GM21576 (cell line): ENCODE results near the gene KLHDC8A.
"Not testable (repeated sequence)": the region's sequence is repeated elsewhere in the genome, so short reads cannot be mapped to it uniquely, and the experiment has no call there.

Experiments used
- ATAC-seq: cut with Tn5 transposase; IDR thresholded peaks from one replicate; pipeline ENCODE4 v1.9.1; 2021; ENCODE audit warnings: mild to moderate bottlenecking, moderate library complexity; ENCODE audit not compliant: unreplicated experiment

KLHDC8A gene

GRCh38 chr1:205356440-205357139 lies at the start of gene KLHDC8A:
TSS of gene KLHDC8A (minus strand) at chr1:205356922. CDS start at chr1:205343604, 13,318 bp downstream.
- ATAC-seq = no peak

GRCh38 chr1:205406252-205406651 lies 49.5 kb upstream of the KLHDC8A start:
- ATAC-seq = not testable (repeated sequence)

- not testable (repeated sequence) for ATAC-seq
Measured at GRCh38 chr1:205404484-205404883, 47.8 kb upstream of the KLHDC8A start.

- no peak for ATAC-seq
Measured at GRCh38 chr1:205398586-205398985, 41.9 kb upstream of the KLHDC8A start.

- ATAC-seq = no peak
Measured at GRCh38 chr1:205396967-205397616, 40.4 kb upstream of the KLHDC8A start.

GRCh38 chr1:205395616-205396015 lies 38.9 kb upstream of the KLHDC8A start:
- ATAC-seq = no peak

GRCh38 chr1:205392650-205393049 lies 35.9 kb upstream of the KLHDC8A start:
- no peak for ATAC-seq

- no peak for ATAC-seq
Measured at GRCh38 chr1:205391386-205391785, 34.7 kb upstream of the KLHDC8A start.

- no peak for ATAC-seq
Measured at GRCh38 chr1:205387845-205388244, 31.1 kb upstream of the KLHDC8A start.

- not testable (repeated sequence) for ATAC-seq
Measured at GRCh38 chr1:205382990-205383389, 26.3 kb upstream of the KLHDC8A start.

- no peak for ATAC-seq
Measured at GRCh38 chr1:205382561-205382960, 25.8 kb upstream of the KLHDC8A start.

GRCh38 chr1:205381305-205381704 lies 24.6 kb upstream of the KLHDC8A start:
- ATAC-seq = no peak

GRCh38 chr1:205380882-205381281 lies 24.2 kb upstream of the KLHDC8A start:
- no peak for ATAC-seq

- ATAC-seq = no peak
Measured at GRCh38 chr1:205379056-205379455, 22.3 kb upstream of the KLHDC8A start.

GRCh38 chr1:205377355-205377754 lies 20.6 kb upstream of the KLHDC8A start:
- ATAC-seq = no peak

GRCh38 chr1:205376739-205377138 lies 20.0 kb upstream of the KLHDC8A start:
- ATAC-seq = no peak

- ATAC-seq = no peak
Measured at GRCh38 chr1:205375835-205376545, 19.3 kb upstream of the KLHDC8A start.

GRCh38 chr1:205374210-205375078 lies 17.7 kb upstream of the KLHDC8A start:
- ATAC-seq = no peak

GRCh38 chr1:205373798-205374175 lies 17.1 kb upstream of the KLHDC8A start:
- ATAC-seq = no peak

- ATAC-seq = no peak
Measured at GRCh38 chr1:205373022-205373797, 16.5 kb upstream of the KLHDC8A start.
